Endothelial cell (in vitro differentiated cells): Measurements from ENCODE around the gene CASD1. TPM values are rescaled to one million over a fixed set of nuclear protein-coding genes. Genes with fewer than 3 reads are reported as not detected.
A peak's percentile ranks its signal among the peaks of the same experiment; 100 is the strongest.

ENCODE experiments used
- DNase-seq: peaks from one replicate; pipeline ENCODE4 v3.0.0; 2021; ENCODE audit warnings: low spot score
- H3K27ac Mint-ChIP-seq: one replicate; pipeline ENCODE4 v1.8.0; 2021; ENCODE audit warnings: mixed read lengths, inconsistent platforms; ENCODE audit not compliant: unreplicated experiment
- H3K27me3 Mint-ChIP-seq: one replicate; pipeline ENCODE4 v1.8.0; 2021; ENCODE audit warnings: mild to moderate bottlenecking, moderate library complexity, mixed read lengths, inconsistent platforms; ENCODE audit not compliant: unreplicated experiment
- H3K36me3 Mint-ChIP-seq: one replicate; pipeline ENCODE4 v1.8.0; 2021; ENCODE audit warnings: mild to moderate bottlenecking, low read depth, mixed read lengths, inconsistent platforms; ENCODE audit not compliant: unreplicated experiment
- H3K4me1 Mint-ChIP-seq: one replicate; pipeline ENCODE4 v1.8.0; 2021; ENCODE audit warnings: mild to moderate bottlenecking, mixed read lengths, inconsistent platforms; ENCODE audit not compliant: unreplicated experiment
- H3K4me3 Mint-ChIP-seq: one replicate; pipeline ENCODE4 v1.8.0; 2021; ENCODE audit warnings: mild to moderate bottlenecking, mixed read lengths, inconsistent platforms; ENCODE audit not compliant: unreplicated experiment
- H3K9me3 Mint-ChIP-seq: one replicate; pipeline ENCODE4 v1.8.0; 2021; ENCODE audit warnings: mixed read lengths, inconsistent platforms; ENCODE audit not compliant: unreplicated experiment
- CTCF ChIP-seq: fragments of 200-600 bp; sonication (generic); IDR thresholded peaks from one replicate; pipeline ENCODE4 v1.5.0; 2021; ENCODE audit warnings: antibody characterized with exemption; ENCODE audit not compliant: unreplicated experiment
- total RNA-seq: library from RNA; stranded (reverse); fragmentation: NEBNext Ultra II Directional; extraction: Animal tissue kit (Norgen Biotek cat#: 25700); gene quantifications from one replicate; pipeline ENCODE4 v1.2.1, GENCODE V29; 2021; ENCODE audit not compliant: unreplicated experiment

Gene CASD1
- total RNA-seq, 1 donor from 2014 or later = 28.8 TPM

DNA sequence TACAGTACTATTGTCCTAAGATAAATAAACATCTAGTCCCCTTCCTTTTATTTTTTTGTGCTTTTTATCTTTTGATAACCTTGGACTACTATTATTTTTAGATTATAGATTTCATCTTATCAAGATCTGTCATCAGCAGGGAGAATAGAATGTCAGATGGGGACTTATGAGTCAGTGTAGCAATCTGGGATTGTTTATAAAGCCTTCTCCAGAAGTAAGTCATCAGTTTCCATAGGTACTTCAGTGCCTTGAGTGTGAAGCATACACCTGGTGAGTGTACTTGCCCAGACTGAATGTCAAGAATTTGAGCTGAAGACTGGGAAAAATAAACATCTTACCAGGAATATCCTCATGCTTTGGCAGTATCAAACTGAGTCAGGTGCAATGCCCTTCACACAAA, 2.1 kb downstream of the CASD1 start:
- H3K27me3 Mint-ChIP-seq = peaks cover 7% of the 10 kb centered on the region
- no peaks in the 10 kb centered on the region for H3K36me3 Mint-ChIP-seq
- H3K4me1 Mint-ChIP-seq = peaks cover 35% of the 10 kb centered on the region
- no peaks in the 10 kb centered on the region for H3K9me3 Mint-ChIP-seq
- H3K4me3 Mint-ChIP-seq = no peak overlapping the region
- TF ChIP-seq CTCF = no peak
- DNase-seq = no peak
- no peak overlapping the region for H3K27ac Mint-ChIP-seq

GRCh38 chr7:94512735-94513564, 3.3 kb downstream of the CASD1 start:
- peaks cover 35% of the 10 kb centered on the region for H3K4me1 Mint-ChIP-seq
- no peak overlapping the region for H3K4me3 Mint-ChIP-seq
- H3K9me3 Mint-ChIP-seq = no peaks in the 10 kb centered on the region
- no peaks in the 10 kb centered on the region for H3K36me3 Mint-ChIP-seq
- peaks cover 8% of the 10 kb centered on the region for H3K27me3 Mint-ChIP-seq
- no peak overlapping the region for H3K27ac Mint-ChIP-seq
- TF ChIP-seq CTCF = no peak
- no peak for DNase-seq

DNA sequence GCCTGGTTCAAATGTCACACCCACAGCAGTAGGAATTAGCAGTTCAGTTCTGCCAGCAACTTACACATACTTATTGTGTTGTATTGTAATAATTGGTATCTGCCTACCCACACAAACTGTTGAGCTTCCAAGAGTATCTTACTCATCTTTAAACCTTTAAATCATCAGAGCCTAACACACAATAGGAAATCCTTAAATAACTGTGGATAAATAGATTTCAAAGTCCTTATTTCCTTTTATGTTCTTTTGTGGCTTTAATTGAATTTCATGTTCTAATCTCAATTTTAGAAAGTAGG, 3.9 kb downstream of the CASD1 start:
- H3K4me3 Mint-ChIP-seq = no peak overlapping the region

DNA sequence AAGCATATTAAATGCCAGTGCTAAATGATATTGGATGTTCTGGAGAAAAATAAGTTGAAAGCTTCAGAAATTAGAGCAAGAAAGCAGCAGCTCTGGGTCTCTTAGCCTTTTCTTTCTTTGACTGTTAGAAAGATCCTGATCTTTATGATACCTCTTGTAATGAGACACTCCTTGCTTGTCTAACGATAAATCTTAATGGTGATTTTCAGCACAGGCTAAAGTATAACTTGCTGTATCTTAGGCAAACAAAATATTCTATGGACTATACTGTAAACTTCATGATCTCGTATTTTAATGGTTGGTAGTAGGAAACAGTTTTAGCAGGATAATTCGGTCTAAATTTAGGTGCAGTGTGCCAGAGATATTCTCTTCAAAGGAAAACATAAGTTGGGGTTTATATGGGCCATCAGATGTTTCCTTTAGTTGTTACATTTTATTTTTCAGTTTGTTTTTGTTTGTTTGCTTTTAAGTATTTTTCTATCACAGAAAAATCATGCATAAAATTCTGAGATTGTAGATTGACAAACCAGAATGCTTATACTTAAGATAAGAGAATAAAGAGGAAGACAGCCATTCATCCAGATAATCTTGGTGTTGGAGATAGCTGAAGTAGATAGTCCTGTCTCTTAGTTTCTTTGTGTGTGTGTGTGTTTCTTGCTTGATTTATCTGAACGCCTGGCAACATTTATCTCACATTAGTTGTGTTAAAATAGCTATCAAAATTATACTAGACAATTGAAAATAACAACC, 4.7 kb downstream of the CASD1 start:
- DNase-seq = no peak
- H3K27ac Mint-ChIP-seq = peak overlapping the region; percentile 88
- H3K27me3 Mint-ChIP-seq = peaks cover 4% of the 10 kb centered on the region
- H3K36me3 Mint-ChIP-seq = no peaks in the 10 kb centered on the region
- H3K9me3 Mint-ChIP-seq = no peaks in the 10 kb centered on the region
- H3K4me1 Mint-ChIP-seq = peaks cover 31% of the 10 kb centered on the region
- H3K4me3 Mint-ChIP-seq = no peak overlapping the region
- no peak for TF ChIP-seq CTCF

More for the DNA sequence above, 3.9 kb downstream of the CASD1 start:
- no peak overlapping the region for H3K27ac Mint-ChIP-seq
- no peak for DNase-seq
- no peaks in the 10 kb centered on the region for H3K9me3 Mint-ChIP-seq
- no peak for TF ChIP-seq CTCF
- peaks cover 6% of the 10 kb centered on the region for H3K27me3 Mint-ChIP-seq
- H3K4me1 Mint-ChIP-seq = peaks cover 35% of the 10 kb centered on the region
- H3K36me3 Mint-ChIP-seq = no peaks in the 10 kb centered on the region

GRCh38 chr7:94514917-94515316, 5.3 kb downstream of the CASD1 start:
- Mint-ChIP-seq H3K4me1 (peaks cover 31% of the 10 kb centered on the region), H3K36me3 (no peaks in the 10 kb centered on the region), H3K9me3 (no peaks in the 10 kb centered on the region), H3K27me3 (peaks cover 4% of the 10 kb centered on the region), H3K27ac (no peak overlapping the region), H3K4me3 (no peak overlapping the region)
- no peak for TF ChIP-seq CTCF
- DNase-seq = no peak
